Activated CD4-positive, alpha-beta T cell treated with anti-CD3 and anti-CD28 coated beads, Interleukin-2, Interleukin-6, amounts not matched to agents 100 ng/mL and 50 ng/mL, durations not matched to agents 16 hours and 8 hours (primary cell): ENCODE results near the gene SIX4.
"Not testable (repeated sequence)": the region's sequence is repeated elsewhere in the genome, so short reads cannot be mapped to it uniquely, and the experiment has no call there.

ENCODE experiments used
- DNase-seq: peaks from one replicate; pipeline ENCODE4 v3.0.0-alpha.2; 2020

Gene SIX4

GRCh38 chr14:60723907-60724618 lies at the start of gene SIX4:
SIX4 (minus strand) TSS chr14:60724351; CDS start chr14:60724074, 277 bp downstream.
- peak; percentile 40 for DNase-seq

DNA sequence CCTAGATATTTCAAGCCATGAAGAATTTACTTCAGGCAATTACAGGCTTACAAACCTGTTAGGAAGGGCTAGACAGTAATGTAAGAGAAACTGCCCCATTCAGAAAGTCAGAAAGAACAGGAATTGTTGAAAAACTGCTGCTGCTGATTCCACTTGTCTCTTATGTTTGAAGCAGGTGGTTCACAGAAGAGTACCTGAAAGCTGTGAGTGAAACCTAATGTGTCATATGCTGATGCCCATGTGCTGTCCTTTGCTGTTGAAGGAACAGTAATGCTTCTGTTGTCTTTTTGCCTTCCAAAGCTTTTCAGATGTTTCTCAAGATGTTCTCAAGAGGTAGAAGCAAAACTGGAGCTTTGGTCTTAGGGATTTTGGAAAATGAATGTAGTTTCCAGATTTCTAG lies 49.4 kb upstream of the SIX4 start:
- DNase-seq = no peak

GRCh38 chr14:60771117-60771516 lies 47.0 kb upstream of the SIX4 start:
- no peak for DNase-seq

- no peak for DNase-seq
Observed at GRCh38 chr14:60768602-60769001, 44.5 kb upstream of the SIX4 start.

GRCh38 chr14:60760644-60761364 lies 36.7 kb upstream of the SIX4 start:
- no peak for DNase-seq

- no peak for DNase-seq
Observed at GRCh38 chr14:60760209-60760608, 36.1 kb upstream of the SIX4 start.

- DNase-seq = no peak
Observed at GRCh38 chr14:60758885-60759284, 34.7 kb upstream of the SIX4 start.

DNA sequence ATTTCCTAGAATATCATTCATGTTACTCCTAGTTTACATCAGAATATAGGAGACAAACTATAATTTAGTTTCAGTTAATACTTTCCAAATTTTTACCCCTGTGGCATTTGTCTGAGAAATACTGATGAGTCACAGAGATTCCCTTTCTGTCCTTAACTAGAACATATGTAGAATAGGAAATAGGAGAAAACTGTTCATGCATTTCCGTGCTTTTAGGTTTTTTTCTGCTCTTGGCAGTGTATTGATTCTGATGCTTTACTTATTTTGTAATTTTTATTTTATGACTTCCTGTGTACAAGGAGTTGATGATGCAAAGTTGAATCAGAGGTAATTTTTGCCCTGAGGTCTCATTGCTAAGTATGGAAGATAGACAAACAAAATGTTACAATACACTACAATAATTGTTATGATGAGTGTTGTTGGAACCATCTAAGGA lies 33.4 kb upstream of the SIX4 start:
- no peak for DNase-seq

DNA sequence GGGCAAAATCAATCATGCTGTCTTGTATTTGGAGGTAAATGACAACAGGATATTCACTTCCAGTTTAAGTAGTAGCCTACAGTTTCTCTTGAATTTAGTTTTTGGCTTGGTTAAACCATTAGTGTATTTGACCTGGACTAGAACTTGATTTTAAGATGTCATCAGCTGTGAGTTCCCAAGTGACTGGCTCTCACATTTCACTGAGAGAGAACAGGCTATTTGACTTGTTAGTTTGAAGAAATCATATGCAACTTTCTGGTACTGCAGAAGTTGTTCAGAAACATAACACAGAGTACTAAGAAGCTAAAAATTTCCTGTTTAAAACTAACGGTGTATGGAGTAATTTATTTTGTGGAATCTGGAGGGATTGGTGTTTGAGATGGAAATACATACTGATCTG lies 32.7 kb upstream of the SIX4 start:
- no peak for DNase-seq

- DNase-seq = peak; percentile 89
Observed at GRCh38 chr14:60753264-60754119, 29.3 kb upstream of the SIX4 start.

DNA sequence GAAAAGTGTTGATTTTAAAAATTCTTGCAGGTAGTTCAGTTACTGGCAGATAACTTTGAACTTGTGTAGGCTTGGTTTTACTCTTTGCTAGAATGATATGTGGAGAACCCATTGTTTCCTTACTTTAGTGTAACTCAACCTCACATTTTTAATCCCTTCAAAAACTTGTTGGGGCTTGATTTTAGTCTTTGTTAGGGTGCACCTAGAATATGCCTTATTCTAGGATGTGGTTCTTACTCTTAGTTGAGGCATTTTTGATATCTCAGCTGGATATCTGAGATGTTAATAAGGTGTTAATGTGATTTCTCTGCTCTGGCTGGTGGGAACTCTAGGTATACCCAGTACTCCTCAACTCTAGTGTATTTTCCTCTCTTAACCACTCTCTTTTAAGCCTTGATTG lies 20.4 kb upstream of the SIX4 start:
- no peak for DNase-seq

- no peak for DNase-seq
Observed at GRCh38 chr14:60738843-60739508, 14.8 kb upstream of the SIX4 start.

DNA sequence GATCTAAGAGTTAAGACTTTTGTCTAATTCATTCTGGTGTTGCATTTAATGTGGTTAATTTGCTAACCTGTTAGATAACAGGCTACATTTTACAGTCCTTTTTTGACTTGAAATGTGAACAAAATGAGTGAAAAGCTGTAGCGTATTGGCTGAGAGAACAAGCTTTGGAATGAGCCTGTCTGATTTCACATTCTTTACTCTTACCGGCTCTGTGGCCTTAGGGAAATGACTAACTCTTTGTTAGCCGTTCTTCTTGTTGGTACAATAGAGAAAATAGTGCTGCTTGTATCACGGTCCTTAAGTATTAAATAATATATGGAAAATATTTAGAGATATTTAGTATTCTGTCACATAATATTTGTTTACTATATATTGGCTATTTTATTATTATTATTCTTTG lies 12.3 kb upstream of the SIX4 start:
- no peak for DNase-seq

- DNase-seq = no peak
Observed at GRCh38 chr14:60735416-60735815, 11.3 kb upstream of the SIX4 start.

DNA sequence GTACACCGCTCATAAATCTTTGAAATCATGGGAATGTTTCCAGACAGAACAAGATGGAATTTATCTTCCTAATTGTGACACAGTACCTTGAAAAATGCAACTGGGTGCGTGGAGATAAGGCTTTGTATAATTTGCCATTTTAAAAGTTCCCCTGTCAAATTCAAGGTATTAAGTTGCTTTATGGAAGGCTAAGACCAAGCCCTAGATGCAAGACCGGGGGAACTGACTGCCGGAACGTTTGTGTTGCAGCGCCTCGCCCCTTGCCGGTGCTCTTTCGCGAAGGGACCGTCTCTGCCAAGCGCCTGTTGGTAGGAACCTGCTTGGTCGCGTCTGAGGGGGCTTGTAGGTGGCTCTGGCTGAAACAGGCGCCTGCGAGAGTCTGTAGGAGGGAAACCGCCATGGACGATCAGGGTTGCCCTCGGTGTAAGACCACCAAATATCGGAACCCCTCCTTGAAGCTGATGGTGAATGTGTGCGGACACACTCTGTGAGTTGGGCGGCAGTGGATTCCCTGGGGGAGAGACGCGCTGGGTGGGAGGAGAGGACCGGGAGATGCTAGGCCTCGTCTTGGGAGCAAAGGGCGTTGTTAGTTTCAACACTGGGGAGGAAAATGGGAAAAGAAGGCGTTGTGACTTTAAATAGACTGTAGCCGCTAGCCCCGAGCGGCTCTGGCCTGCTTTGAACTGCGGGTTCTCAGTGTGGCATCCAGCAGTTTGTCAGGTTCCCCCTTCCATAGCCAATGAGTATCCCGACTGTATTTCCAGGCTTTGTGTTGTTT lies 10.5 kb upstream of the SIX4 start, which contains the start of gene MNAT1:
Gene MNAT1 (plus strand): TSS at position 297 of the 778 bp plus-strand sequence. CDS start 102 bp downstream, at position 399.
- peak; percentile 87 for DNase-seq

- DNase-seq = no peak
Observed at GRCh38 chr14:60732840-60733483, 8.8 kb upstream of the SIX4 start.

DNA sequence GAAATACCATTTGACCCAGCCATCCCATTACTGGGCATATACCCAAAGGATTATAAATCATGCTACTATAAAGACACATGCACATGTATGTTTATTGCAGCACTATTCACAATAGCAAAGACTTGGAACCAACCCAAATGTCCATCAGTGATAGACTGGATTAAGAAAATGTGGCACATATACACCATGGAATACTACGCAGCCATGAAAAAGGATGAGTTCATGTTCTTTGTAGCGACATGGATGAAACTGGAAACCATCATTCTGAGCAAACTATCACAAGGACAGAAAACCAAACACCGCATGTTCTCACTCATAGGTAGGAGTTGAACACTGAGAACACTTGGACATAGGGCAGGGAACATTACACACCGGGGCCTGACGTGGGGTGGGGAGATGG lies 7.1 kb upstream of the SIX4 start:
- DNase-seq = not testable (repeated sequence)

- DNase-seq = peak; percentile 43
Observed at GRCh38 chr14:60723116-60723906, 840 bp downstream of the SIX4 start.

- peak; percentile 20 for DNase-seq
Observed at GRCh38 chr14:60722357-60723115, 1.6 kb downstream of the SIX4 start.

GRCh38 chr14:60722107-60722356 lies 2.1 kb downstream of the SIX4 start:
- no peak for DNase-seq
